A673 (cell line): ENCODE data around the gene NLGN1. TPM values are rescaled to one million over a fixed set of nuclear protein-coding genes. Genes with fewer than 3 reads are reported as not detected.

Source experiments
- BruUV-seq: library from RNA; stranded (reverse); fragments of 400-500 nt; replicated peaks from 2 replicates; lab custom pipeline; 2021; lab: Mats Ljungman, UMichigan
- CTCF ChIA-PET: fragments of 300-600 bp; sonication (Branson Sonifier 250); formaldehyde crosslinking; loops from one replicate; lab custom pipeline; 2022; ENCODE audit warnings: antibody characterized with exemption; lab: Charles Lee
- POLR2A ChIA-PET: fragments of 300-600 bp; sonication (Branson Sonifier 250); formaldehyde crosslinking; loops from one replicate; lab custom pipeline; 2022; ENCODE audit warnings: antibody characterized with exemption; ENCODE audit not compliant: low non-redundant PET; lab: Charles Lee
- DNase-seq: peaks from one replicate; pipeline ENCODE4 v3.0.0-alpha.2; 2015; ENCODE audit warnings: low spot score
- H3K27ac ChIP-seq: fragments of 200-600 bp; sonication (generic); 2 replicates; pipeline ENCODE4 v1.5.1; 2016; ENCODE audit warnings: mixed run types, low read depth, mild to moderate bottlenecking, mixed read lengths, antibody characterized with exemption, low read length; ENCODE audit not compliant: poor library complexity, severe bottlenecking
- H3K27me3 ChIP-seq: fragments of 200-600 bp; sonication (generic); replicated peaks from 2 replicates; pipeline ENCODE4 v1.6.1; 2017; ENCODE audit warnings: mixed run types, low read depth, mild to moderate bottlenecking, mixed read lengths, antibody characterized with exemption, low read length; ENCODE audit not compliant: insufficient read depth, poor library complexity
- H3K36me3 ChIP-seq: fragments of 200-600 bp; sonication (generic); 2 replicates; pipeline ENCODE4 v1.6.1; 2016; ENCODE audit warnings: mixed run types, mild to moderate bottlenecking, mixed read lengths, antibody characterized with exemption, low read length; ENCODE audit not compliant: insufficient read depth, poor library complexity, severe bottlenecking
- H3K4me1 ChIP-seq: fragments of 200-600 bp; sonication (generic); 2 replicates; pipeline ENCODE4 v1.6.1; 2017; ENCODE audit warnings: mixed run types, mild to moderate bottlenecking, mixed read lengths, antibody characterized with exemption, low read length; ENCODE audit not compliant: insufficient read depth, poor library complexity, severe bottlenecking
- H3K4me3 ChIP-seq: fragments of 200-600 bp; sonication (generic); 2 replicates; pipeline ENCODE4 v1.5.1; 2016; ENCODE audit warnings: low read depth, mixed run types, mild to moderate bottlenecking, mixed read lengths, low read length; ENCODE audit not compliant: poor library complexity, severe bottlenecking
- H3K9me3 ChIP-seq: fragments of 200-600 bp; sonication (generic); 2 replicates; pipeline ENCODE4 v1.6.1; 2016; ENCODE audit warnings: mixed run types, low read depth, mild to moderate bottlenecking, mixed read lengths, antibody characterized with exemption, low read length; ENCODE audit not compliant: poor library complexity, severe bottlenecking
- CTCF ChIP-seq: fragments of 300-800, 200-600 bp; sonication (generic); conservative IDR thresholded peaks from 2 replicates; pipeline ENCODE4 v1.5.1; 2017; ENCODE audit warnings: low read depth, mild to moderate bottlenecking, antibody characterized with exemption, low read length, moderate library complexity, mixed read lengths
- EZH2 ChIP-seq: fragments of 200-600 bp; sonication (generic); IDR thresholded peaks from 2 replicates; pipeline ENCODE4 v1.6.1; 2017; ENCODE audit warnings: borderline replicate concordance, low read depth, mild to moderate bottlenecking, mixed read lengths, antibody characterized with exemption, low read length; ENCODE audit not compliant: poor library complexity, severe bottlenecking
- intact Hi-C: fragments of 100-400 bp; cut with micrococcal nuclease; formaldehyde crosslinking; loops from one replicate; pipeline ENCODE4 v1.10.0; 2022; ENCODE audit not compliant: unreplicated experiment
- total RNA-seq: library from RNA; stranded (reverse); gene quantifications from 2 replicates; pipeline ENCODE4 v1.2.3, GENCODE V29; 2021

NLGN1 gene
- total RNA-seq, 1 experiment from 2014 or later = 0.39 TPM

DNA sequence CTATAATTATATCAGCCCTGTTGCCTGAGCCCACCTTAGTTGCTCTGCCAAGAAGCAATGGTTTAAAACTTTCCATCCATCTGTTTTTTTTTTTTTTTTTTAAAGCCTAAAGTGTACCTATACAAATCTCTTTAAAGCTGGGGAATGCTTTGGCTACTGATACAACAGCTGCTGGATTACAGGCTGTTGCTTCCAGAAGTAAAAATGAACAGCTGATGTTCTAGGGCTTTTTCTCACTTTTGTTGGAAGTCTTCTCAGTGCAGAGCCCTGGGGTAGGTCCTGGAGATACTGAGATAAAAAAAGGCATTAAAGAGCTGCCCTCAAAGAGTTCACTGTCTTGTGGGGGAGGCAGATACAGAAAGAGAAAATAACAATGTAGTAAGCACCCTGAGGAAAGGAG lies 218.1 kb downstream of the NLGN1 start:
- H3K36me3 ChIP-seq = no peaks in the 10 kb centered on the region
- no peaks in the 10 kb centered on the region for H3K9me3 ChIP-seq
- intact Hi-C loops = no loop called here
- no peak overlapping the region for H3K4me3 ChIP-seq
- POLR2A ChIA-PET = no interaction called here
- no peak overlapping the region for H3K27ac ChIP-seq
- H3K27me3 ChIP-seq = no peaks in the 10 kb centered on the region
- no peak for DNase-seq
- no TSS peak for BruUV-seq
- H3K4me1 ChIP-seq = no peaks in the 10 kb centered on the region
- CTCF ChIA-PET = no interaction called here
- no peak for TF ChIP-seq CTCF

DNA sequence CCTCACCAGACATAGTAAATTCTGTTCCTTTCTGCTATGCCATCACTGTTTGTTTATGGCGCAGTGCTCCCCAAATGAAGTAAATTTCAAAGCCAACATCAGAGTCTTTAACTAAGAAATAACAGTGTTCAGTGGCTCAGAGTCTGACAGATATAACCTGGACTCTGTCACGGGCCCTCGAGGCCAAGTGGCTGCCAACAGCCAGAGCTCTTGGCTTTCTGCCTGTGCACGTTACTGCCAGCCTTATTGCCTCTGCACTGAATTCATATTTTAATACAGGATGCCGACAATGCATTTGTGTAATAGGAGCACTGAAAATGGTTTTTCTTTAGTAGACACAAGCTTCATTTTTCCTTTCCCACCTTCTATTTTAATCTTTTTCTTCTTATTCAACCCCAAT lies 219.9 kb downstream of the NLGN1 start:
- TF ChIP-seq CTCF = no peak
- no peak for TF ChIP-seq EZH2
- no peaks in the 10 kb centered on the region for H3K9me3 ChIP-seq
- no peak for DNase-seq
- CTCF ChIA-PET = no interaction called here
- no peaks in the 10 kb centered on the region for H3K27me3 ChIP-seq
- H3K4me1 ChIP-seq = no peaks in the 10 kb centered on the region
- H3K36me3 ChIP-seq = no peaks in the 10 kb centered on the region
- H3K4me3 ChIP-seq = no peak overlapping the region
- no peak overlapping the region for H3K27ac ChIP-seq
- no TSS peak for BruUV-seq
- intact Hi-C loops = no loop called here
- POLR2A ChIA-PET = no interaction called here

DNA sequence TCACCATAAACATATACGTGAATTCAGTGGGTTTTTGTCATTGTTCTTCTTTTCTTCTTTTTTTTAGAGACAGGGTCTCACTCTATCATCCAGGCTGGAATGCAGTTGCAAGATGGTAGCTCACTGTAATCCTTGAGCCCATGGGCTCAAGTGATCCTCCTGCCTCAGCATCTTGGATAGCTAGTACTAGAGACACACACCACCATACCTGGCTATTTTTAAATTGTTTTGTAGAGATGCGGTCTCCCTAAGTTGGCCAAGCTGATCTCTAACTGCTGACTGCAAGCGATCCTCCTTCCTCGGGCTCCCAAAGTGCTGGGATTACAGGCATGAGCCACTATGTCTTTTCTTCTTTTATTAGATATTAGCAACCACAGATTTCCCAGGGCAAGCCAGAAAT lies 220.6 kb downstream of the NLGN1 start:
- ChIA-PET POLR2A (no interaction called here), CTCF (no interaction called here)
- H3K27ac ChIP-seq = no peak overlapping the region
- H3K36me3 ChIP-seq = no peaks in the 10 kb centered on the region
- H3K27me3 ChIP-seq = no peaks in the 10 kb centered on the region
- no peaks in the 10 kb centered on the region for H3K9me3 ChIP-seq
- intact Hi-C loops = no loop called here
- no peak for DNase-seq
- no peak for TF ChIP-seq CTCF
- no peak for TF ChIP-seq EZH2
- no TSS peak for BruUV-seq
- no peaks in the 10 kb centered on the region for H3K4me1 ChIP-seq
- H3K4me3 ChIP-seq = no peak overlapping the region
